ENCODE results near the gene CRADD. TPM values are rescaled to one million over a fixed set of nuclear protein-coding genes. Genes with fewer than 3 reads are reported as not detected.
"Not testable (repeated sequence)": the region's sequence is repeated elsewhere in the genome, so short reads cannot be mapped to it uniquely, and the experiment has no call there.

CRADD gene
- total and polyA plus RNA-seq, 2 donors: 13.9 to 17.1 TPM

GRCh38 chr12:93860668-93861373, 183.6 kb downstream of the CRADD start:
- Histone ChIP-seq H3K4me3 (ENCODE audit: low read length in 2 of 2) (no peak overlapping the region), H3K36me3 (ENCODE audit: control insufficient read depth in 2 of 2, insufficient read depth in 2 of 2, low read length in 1 of 2) (no peaks in the 10 kb centered on the region), H3K9me3 (ENCODE audit: control insufficient read depth in 2 of 2, insufficient read depth in 1 of 2, low read length in 1 of 2) (peaks cover 3 to 8% of the 10 kb centered on the region in 2 donors), H3K27me3 (ENCODE audit: control insufficient read depth in 2 of 2, insufficient read depth in 1 of 2, low read length in 1 of 2) (no peaks in the 10 kb centered on the region), H3K4me1 (ENCODE audit: control insufficient read depth in 2 of 2, insufficient read depth in 2 of 2, low read length in 2 of 2) (peaks cover 0 to 3% of the 10 kb centered on the region in 2 donors), H3K27ac (ENCODE audit: low read depth in 1 of 2, low read length in 1 of 2) (no peak overlapping the region)
- DNase-seq (ENCODE audit: low read depth in 6 of 9, low spot score in 9 of 9): no peak
- WGBS: 88% methylated on average over 7 of the region's 7 CpGs

GRCh38 chr12:93862424-93862823, 185.2 kb downstream of the CRADD start:
- WGBS: 93% methylated on average over 1 of the region's 1 CpG

GRCh38 chr12:93865751-93866150, 188.6 kb downstream of the CRADD start:
- H3K27me3 ChIP-seq (ENCODE audit: control insufficient read depth in 2 of 2, insufficient read depth in 1 of 2, low read length in 1 of 2): no peaks in the 10 kb centered on the region
- H3K27ac ChIP-seq (ENCODE audit: low read depth in 1 of 2, low read length in 1 of 2): no peak overlapping the region
- 99% methylated on average over 1 of the region's 1 CpG for WGBS
- peaks cover 3 to 15% of the 10 kb centered on the region in 2 donors for H3K9me3 ChIP-seq (ENCODE audit: control insufficient read depth in 2 of 2, insufficient read depth in 1 of 2, low read length in 1 of 2)
- H3K4me3 ChIP-seq (ENCODE audit: low read length in 2 of 2): no peak overlapping the region
- H3K36me3 ChIP-seq (ENCODE audit: control insufficient read depth in 2 of 2, insufficient read depth in 2 of 2, low read length in 1 of 2): no peaks in the 10 kb centered on the region
- peaks cover 0 to 3% of the 10 kb centered on the region in 2 donors for H3K4me1 ChIP-seq (ENCODE audit: control insufficient read depth in 2 of 2, insufficient read depth in 2 of 2, low read length in 2 of 2)
- no peak for DNase-seq (ENCODE audit: low read depth in 6 of 9, low spot score in 9 of 9)

More at GRCh38 chr12:93862424-93862823, 185.2 kb downstream of the CRADD start:
- no peak overlapping the region for H3K4me3 ChIP-seq (ENCODE audit: low read length in 2 of 2)
- peaks cover 3 to 12% of the 10 kb centered on the region in 2 donors for H3K9me3 ChIP-seq (ENCODE audit: control insufficient read depth in 2 of 2, insufficient read depth in 1 of 2, low read length in 1 of 2)
- H3K27ac ChIP-seq (ENCODE audit: low read depth in 1 of 2, low read length in 1 of 2): no peak overlapping the region
- H3K36me3 ChIP-seq (ENCODE audit: control insufficient read depth in 2 of 2, insufficient read depth in 2 of 2, low read length in 1 of 2): no peaks in the 10 kb centered on the region
- H3K4me1 ChIP-seq (ENCODE audit: control insufficient read depth in 2 of 2, insufficient read depth in 2 of 2, low read length in 2 of 2): peaks cover 0 to 3% of the 10 kb centered on the region in 2 donors
- H3K27me3 ChIP-seq (ENCODE audit: control insufficient read depth in 2 of 2, insufficient read depth in 1 of 2, low read length in 1 of 2): no peaks in the 10 kb centered on the region
- no peak for DNase-seq (ENCODE audit: low read depth in 6 of 9, low spot score in 9 of 9)

GRCh38 chr12:93868771-93869170, 191.6 kb downstream of the CRADD start:
- H3K27me3 ChIP-seq (ENCODE audit: control insufficient read depth in 2 of 2, insufficient read depth in 1 of 2, low read length in 1 of 2): no peaks in the 10 kb centered on the region
- H3K9me3 ChIP-seq (ENCODE audit: control insufficient read depth in 2 of 2, insufficient read depth in 1 of 2, low read length in 1 of 2): peaks cover 3 to 15% of the 10 kb centered on the region in 2 donors
- H3K36me3 ChIP-seq (ENCODE audit: control insufficient read depth in 2 of 2, insufficient read depth in 2 of 2, low read length in 1 of 2): no peaks in the 10 kb centered on the region
- no peaks in the 10 kb centered on the region for H3K4me1 ChIP-seq (ENCODE audit: control insufficient read depth in 2 of 2, insufficient read depth in 2 of 2, low read length in 2 of 2)
- no peak overlapping the region for H3K4me3 ChIP-seq (ENCODE audit: low read length in 2 of 2)
- no peak for DNase-seq (ENCODE audit: low read depth in 6 of 9, low spot score in 9 of 9)
- no peak overlapping the region for H3K27ac ChIP-seq (ENCODE audit: low read depth in 1 of 2, low read length in 1 of 2)

- WGBS: 95% methylated on average over 7 of the region's 7 CpGs
- DNase-seq (ENCODE audit: low read depth in 6 of 9, low spot score in 9 of 9): no peak
- H3K27ac ChIP-seq (ENCODE audit: low read depth in 1 of 2, low read length in 1 of 2): no peak overlapping the region
- H3K27me3 ChIP-seq (ENCODE audit: control insufficient read depth in 2 of 2, insufficient read depth in 1 of 2, low read length in 1 of 2): no peaks in the 10 kb centered on the region
- peaks cover 3 to 10% of the 10 kb centered on the region in 2 donors for H3K9me3 ChIP-seq (ENCODE audit: control insufficient read depth in 2 of 2, insufficient read depth in 1 of 2, low read length in 1 of 2)
- H3K36me3 ChIP-seq (ENCODE audit: control insufficient read depth in 2 of 2, insufficient read depth in 2 of 2, low read length in 1 of 2): no peaks in the 10 kb centered on the region
- H3K4me3 ChIP-seq (ENCODE audit: low read length in 2 of 2): no peak overlapping the region
- H3K4me1 ChIP-seq (ENCODE audit: control insufficient read depth in 2 of 2, insufficient read depth in 2 of 2, low read length in 2 of 2): no peaks in the 10 kb centered on the region
Observed at GRCh38 chr12:93870020-93870795, 193.0 kb downstream of the CRADD start.

- not testable (repeated sequence) for H3K27me3 ChIP-seq (ENCODE audit: control insufficient read depth in 2 of 2, insufficient read depth in 1 of 2, low read length in 1 of 2); H3K27ac ChIP-seq (ENCODE audit: low read depth in 1 of 2, low read length in 1 of 2); H3K36me3 ChIP-seq (ENCODE audit: control insufficient read depth in 2 of 2, insufficient read depth in 2 of 2, low read length in 1 of 2); H3K9me3 ChIP-seq (ENCODE audit: control insufficient read depth in 2 of 2, insufficient read depth in 1 of 2, low read length in 1 of 2); H3K4me1 ChIP-seq (ENCODE audit: control insufficient read depth in 2 of 2, insufficient read depth in 2 of 2, low read length in 2 of 2); H3K4me3 ChIP-seq (ENCODE audit: low read length in 2 of 2); DNase-seq (ENCODE audit: low read depth in 6 of 9, low spot score in 9 of 9)
- 96% methylated on average over 1 of the region's 1 CpG for WGBS
Observed at GRCh38 chr12:93871566-93871965, 194.4 kb downstream of the CRADD start.

- Histone ChIP-seq H3K27ac (ENCODE audit: low read depth in 1 of 2, low read length in 1 of 2) (no peak overlapping the region), H3K4me1 (ENCODE audit: control insufficient read depth in 2 of 2, insufficient read depth in 2 of 2, low read length in 2 of 2) (no peaks in the 10 kb centered on the region), H3K4me3 (ENCODE audit: low read length in 2 of 2) (no peak overlapping the region), H3K36me3 (ENCODE audit: control insufficient read depth in 2 of 2, insufficient read depth in 2 of 2, low read length in 1 of 2) (no peaks in the 10 kb centered on the region), H3K27me3 (ENCODE audit: control insufficient read depth in 2 of 2, insufficient read depth in 1 of 2, low read length in 1 of 2) (no peaks in the 10 kb centered on the region), H3K9me3 (ENCODE audit: control insufficient read depth in 2 of 2, insufficient read depth in 1 of 2, low read length in 1 of 2) (peaks cover 3 to 11% of the 10 kb centered on the region in 2 donors)
- 88% methylated on average over 5 of the region's 5 CpGs for WGBS
- no peak for DNase-seq (ENCODE audit: low read depth in 6 of 9, low spot score in 9 of 9)
Observed at GRCh38 chr12:93873561-93873960, 196.4 kb downstream of the CRADD start.

GRCh38 chr12:93875157-93875556, 198.0 kb downstream of the CRADD start:
- 63% methylated on average over 1 of the region's 1 CpG for WGBS
- Histone ChIP-seq H3K36me3 (ENCODE audit: control insufficient read depth in 2 of 2, insufficient read depth in 2 of 2, low read length in 1 of 2) (no peaks in the 10 kb centered on the region), H3K4me3 (ENCODE audit: low read length in 2 of 2) (no peak overlapping the region), H3K27me3 (ENCODE audit: control insufficient read depth in 2 of 2, insufficient read depth in 1 of 2, low read length in 1 of 2) (no peaks in the 10 kb centered on the region), H3K4me1 (ENCODE audit: control insufficient read depth in 2 of 2, insufficient read depth in 2 of 2, low read length in 2 of 2) (peaks cover 0 to 5% of the 10 kb centered on the region in 2 donors), H3K27ac (ENCODE audit: low read depth in 1 of 2, low read length in 1 of 2) (no peak overlapping the region), H3K9me3 (ENCODE audit: control insufficient read depth in 2 of 2, insufficient read depth in 1 of 2, low read length in 1 of 2) (peaks cover 3 to 11% of the 10 kb centered on the region in 2 donors)
- DNase-seq (ENCODE audit: low read depth in 6 of 9, low spot score in 9 of 9): no peak

- peaks cover 3 to 8% of the 10 kb centered on the region in 2 donors for H3K9me3 ChIP-seq (ENCODE audit: control insufficient read depth in 2 of 2, insufficient read depth in 1 of 2, low read length in 1 of 2)
- H3K4me1 ChIP-seq (ENCODE audit: control insufficient read depth in 2 of 2, insufficient read depth in 2 of 2, low read length in 2 of 2): peaks cover 11 to 17% of the 10 kb centered on the region in 2 donors
- no peaks in the 10 kb centered on the region for H3K27me3 ChIP-seq (ENCODE audit: control insufficient read depth in 2 of 2, insufficient read depth in 1 of 2, low read length in 1 of 2)
- DNase-seq (ENCODE audit: low read depth in 6 of 9, low spot score in 9 of 9): no peak
- no peak overlapping the region for H3K27ac ChIP-seq (ENCODE audit: low read depth in 1 of 2, low read length in 1 of 2)
- H3K4me3 ChIP-seq (ENCODE audit: low read length in 2 of 2): no peak overlapping the region
- H3K36me3 ChIP-seq (ENCODE audit: control insufficient read depth in 2 of 2, insufficient read depth in 2 of 2, low read length in 1 of 2): no peaks in the 10 kb centered on the region
Observed at GRCh38 chr12:93876360-93876759, 199.2 kb downstream of the CRADD start.

All from thymus (tissue), 11 donors.